Right lobe of liver (tissue), 4 donors: ENCODE results near the gene FKBP8.

Source experiments
- CTCF ChIP-seq, 4 donors: fragments of 200-600 bp in 3 of 4; fragments of 450-650 bp in 1 of 4; IDR thresholded peaks; one replicate each; pipeline versions ENCODE4 v1.5.1 to v1.8.0; 2016 to 2022; ENCODE audit warnings: antibody characterized with exemption in 4 of 4, mild to moderate bottlenecking in 2 of 4
- POLR2A ChIP-seq: fragments of 450-650 bp; IDR thresholded peaks from one replicate; pipeline ENCODE4 v1.6.1; 2017; ENCODE audit warnings: antibody characterized with exemption, mild to moderate bottlenecking
- donor health status: DM: no; HTN: no; CAD: no.
- donor health status: DM: no; HTN: no; CAD: no.
- donor health status: DM: no; HTN: yes; CAD: no.

DNA sequence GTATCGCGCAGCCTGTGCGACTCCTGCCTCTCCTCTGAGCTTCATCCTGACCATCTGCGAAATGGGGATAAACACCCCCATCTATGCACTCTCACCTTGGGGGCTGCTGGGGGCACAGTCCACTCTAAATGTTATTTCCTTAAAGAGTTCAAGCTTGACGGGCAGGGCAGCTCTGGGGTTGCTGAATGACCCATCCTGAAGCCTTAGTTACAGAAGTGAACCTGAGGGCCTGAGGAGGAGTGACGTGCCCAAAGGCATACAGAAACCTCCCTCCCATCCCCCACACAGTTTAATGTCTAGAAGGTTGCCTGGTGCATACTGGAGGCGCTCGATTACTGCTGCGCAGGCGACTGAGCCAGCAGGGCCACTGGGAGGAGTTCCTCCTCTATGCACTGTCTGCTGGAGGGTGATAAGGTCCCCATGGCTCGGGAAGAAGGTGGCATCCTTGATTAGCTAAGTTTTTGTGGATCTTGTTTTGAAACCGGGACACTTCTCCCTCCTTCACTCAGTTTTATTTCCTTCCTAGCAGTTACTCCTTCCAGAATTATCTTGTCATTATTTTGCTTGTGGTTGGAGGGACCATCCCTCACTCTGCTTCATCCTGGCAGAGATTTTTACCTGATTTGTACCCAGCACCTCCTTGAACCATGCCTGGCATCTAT, 572 bp upstream of the FKBP8 start:
- TF ChIP-seq CTCF (IDR thresholded peaks at IDR 0.05) = no peak
- TF ChIP-seq POLR2A = no peak
